OCI-LY3 (cell line): ENCODE results near the gene DDIAS.

Experiments used
- H2AFZ ChIP-seq: fragments of 200-600, 300-600 bp; shearing (Covaris generic); 2 replicates; pipeline ENCODE4 v1.6.0; 2014; ENCODE audit warnings: antibody characterized with exemption, low read depth, low read length
- H3K27ac ChIP-seq: fragments of 200-600, 300-600 bp; sonication (generic); 2 replicates; pipeline ENCODE4 v1.5.1; 2014; ENCODE audit warnings: mild to moderate bottlenecking, low read length, moderate library complexity, mixed read lengths
- H3K27me3 ChIP-seq: fragments of 200-600, 300-600 bp; sonication (generic); 2 replicates; pipeline ENCODE4 v1.6.1; 2014; ENCODE audit warnings: low read depth, low read length, mixed read lengths
- H3K36me3 ChIP-seq: fragments of 200-600, 300-600 bp; sonication (generic); replicated peaks from 2 replicates; pipeline ENCODE3; 2014; ENCODE audit warnings: low read depth, low read length, mixed read lengths
- H3K4me1 ChIP-seq: fragments of 300-600, 200-600 bp; sonication (generic); 2 replicates; pipeline ENCODE4 v1.6.1; 2014; ENCODE audit warnings: low read length, mixed read lengths
- H3K4me2 ChIP-seq: fragments of 200-600, 300-600 bp; sonication (generic); 2 replicates; pipeline ENCODE4 v1.6.1; 2014; ENCODE audit warnings: low read length, mixed read lengths
- H3K4me3 ChIP-seq: fragments of 300-600, 200-600 bp; sonication (generic); 2 replicates; pipeline ENCODE4 v1.5.1; 2014; ENCODE audit warnings: antibody characterized with exemption, mild to moderate bottlenecking, low read length, moderate library complexity
- H3K79me2 ChIP-seq: fragments of 300-600, 200-600 bp; shearing (Covaris generic); 2 replicates; pipeline ENCODE4 v1.6.1; 2014; ENCODE audit warnings: mild to moderate bottlenecking, low read length, mixed read lengths
- H3K9ac ChIP-seq: fragments of 300-600, 200-600 bp; shearing (Covaris generic); 2 replicates; pipeline ENCODE4 v1.6.0; 2014; ENCODE audit warnings: mild to moderate bottlenecking, low read length, moderate library complexity
- H3K9me3 ChIP-seq: fragments of 200-600, 300-600 bp; shearing (Covaris generic); 2 replicates; pipeline ENCODE4 v1.6.1; 2014; ENCODE audit warnings: low read length, mixed read lengths; ENCODE audit not compliant: insufficient read depth
- H4K20me1 ChIP-seq: fragments of 200-600, 300-600 bp; sonication (generic); 2 replicates; pipeline ENCODE4 v1.6.1; 2016; ENCODE audit warnings: low read length, mixed read lengths; ENCODE audit not compliant: insufficient read depth
- CTCF ChIP-seq: fragments of 200-600, 300-600 bp; sonication (generic); IDR thresholded peaks from 2 replicates; pipeline ENCODE4 v1.5.1; 2014; ENCODE audit warnings: antibody characterized with exemption, low read length, low read depth
- EZH2phosphoT487 ChIP-seq: fragments of 200-600 bp; shearing (Covaris generic); IDR thresholded peaks from 2 replicates; pipeline ENCODE4 v1.6.1; 2018; ENCODE audit warnings: antibody characterized with exemption, mixed run types, low read depth

The DDIAS gene

DNA sequence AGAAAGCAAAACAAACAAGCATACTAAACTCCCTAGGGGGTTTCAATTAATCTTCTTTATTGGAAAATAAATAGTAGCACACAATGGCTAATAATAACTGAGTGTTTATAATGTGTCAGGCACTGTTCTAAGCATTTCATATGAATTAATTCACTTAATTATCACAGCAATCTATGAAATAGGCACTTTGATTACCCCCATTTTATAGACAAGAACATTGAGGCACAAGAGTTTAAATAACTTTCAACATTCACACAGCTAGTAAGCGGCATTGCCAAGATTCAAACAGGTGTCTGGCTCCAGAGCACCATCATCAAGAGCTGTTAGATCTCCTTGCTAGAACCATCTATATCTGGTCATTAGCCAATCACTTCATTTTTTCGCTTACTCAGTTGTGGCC lies 44.4 kb upstream of the DDIAS start:
- H3K79me2 ChIP-seq, result no peaks in the 10 kb centered on the region
- no peak overlapping the region for H2AFZ ChIP-seq
- H3K27me3 ChIP-seq, result no peaks in the 10 kb centered on the region
- no peaks in the 10 kb centered on the region for H3K4me1 ChIP-seq
- H3K27ac ChIP-seq, result no peak overlapping the region
- H4K20me1 ChIP-seq, result no peaks in the 10 kb centered on the region
- H3K9ac ChIP-seq, result no peak overlapping the region
- no peak overlapping the region for H3K4me2 ChIP-seq
- H3K36me3 ChIP-seq, result peaks cover 5% of the 10 kb centered on the region
- H3K4me3 ChIP-seq, result no peak overlapping the region
- no peaks in the 10 kb centered on the region for H3K9me3 ChIP-seq
- TF ChIP-seq EZH2phosphoT487 (no peak), CTCF (no peak)

GRCh38 chr11:82858133-82858532 lies 43.4 kb upstream of the DDIAS start:
- Histone ChIP-seq H3K27me3 (no peaks in the 10 kb centered on the region), H3K9me3 (no peaks in the 10 kb centered on the region), H3K9ac (no peak overlapping the region), H3K36me3 (peaks cover 5% of the 10 kb centered on the region), H3K79me2 (no peaks in the 10 kb centered on the region), H3K4me1 (no peaks in the 10 kb centered on the region), H3K4me3 (no peak overlapping the region), H3K4me2 (no peak overlapping the region), H2AFZ (no peak overlapping the region), H4K20me1 (no peaks in the 10 kb centered on the region), H3K27ac (no peak overlapping the region)
- TF ChIP-seq EZH2phosphoT487, result no peak
- no peak for TF ChIP-seq CTCF

- H3K27me3 ChIP-seq, result no peaks in the 10 kb centered on the region
- H3K36me3 ChIP-seq, result peaks cover 5% of the 10 kb centered on the region
- no peaks in the 10 kb centered on the region for H3K4me1 ChIP-seq
- H4K20me1 ChIP-seq, result no peaks in the 10 kb centered on the region
- H3K9ac ChIP-seq, result no peak overlapping the region
- H3K4me3 ChIP-seq, result no peak overlapping the region
- no peak overlapping the region for H2AFZ ChIP-seq
- H3K9me3 ChIP-seq, result no peaks in the 10 kb centered on the region
- TF ChIP-seq CTCF (no peak), EZH2phosphoT487 (no peak)
- no peak overlapping the region for H3K27ac ChIP-seq
- H3K79me2 ChIP-seq, result no peaks in the 10 kb centered on the region
- H3K4me2 ChIP-seq, result no peak overlapping the region
Observed at GRCh38 chr11:82858556-82859091, 42.9 kb upstream of the DDIAS start.

GRCh38 chr11:82859750-82860149 lies 41.8 kb upstream of the DDIAS start:
- Histone ChIP-seq H3K4me3 (no peak overlapping the region), H3K27me3 (no peaks in the 10 kb centered on the region), H4K20me1 (no peaks in the 10 kb centered on the region), H2AFZ (no peak overlapping the region), H3K79me2 (no peaks in the 10 kb centered on the region), H3K4me2 (no peak overlapping the region), H3K9ac (no peak overlapping the region), H3K9me3 (no peaks in the 10 kb centered on the region), H3K27ac (no peak overlapping the region), H3K4me1 (peaks cover 9% of the 10 kb centered on the region), H3K36me3 (peaks cover 5% of the 10 kb centered on the region)
- no peak for TF ChIP-seq EZH2phosphoT487
- TF ChIP-seq CTCF, result no peak
